Measurements from ENCODE around the gene IDH2.
"Not testable (repeated sequence)": the region's sequence is repeated elsewhere in the genome, so short reads cannot be mapped to it uniquely, and the experiment has no call there.

Gene IDH2

GRCh38 chr15:90114451-90114901 lies 12.2 kb upstream of the IDH2 start:
- no peak for DNase-seq (ENCODE audit: low spot score)

GRCh38 chr15:90113166-90113565 lies 10.9 kb upstream of the IDH2 start:
- no peak for DNase-seq (ENCODE audit: low spot score)

- not testable (repeated sequence) for DNase-seq (ENCODE audit: low spot score)
These were observed 7.0 kb upstream of the IDH2 start for GRCh38 chr15:90109163-90109751.

GRCh38 chr15:90108038-90108437 lies 5.8 kb upstream of the IDH2 start:
- DNase-seq (ENCODE audit: low spot score): not testable (repeated sequence)

GRCh38 chr15:90106522-90107117 lies 4.4 kb upstream of the IDH2 start:
- DNase-seq (ENCODE audit: low spot score): no peak

- no peak for DNase-seq (ENCODE audit: low spot score)
These were observed 3.3 kb upstream of the IDH2 start for GRCh38 chr15:90105521-90105920.

GRCh38 chr15:90104551-90104950 lies 2.3 kb upstream of the IDH2 start:
- no peak for DNase-seq (ENCODE audit: low spot score)

GRCh38 chr15:90103701-90104329 lies 1.5 kb upstream of the IDH2 start:
- DNase-seq (ENCODE audit: low spot score): no peak

GRCh38 chr15:90101130-90101968 lies 919 bp downstream of the IDH2 start:
- peak; percentile 76 for DNase-seq (ENCODE audit: low spot score)

- DNase-seq (ENCODE audit: low spot score): no peak
These were observed 2.1 kb downstream of the IDH2 start for GRCh38 chr15:90099868-90100831.

- no peak for DNase-seq (ENCODE audit: low spot score)
These were observed 3.0 kb downstream of the IDH2 start for GRCh38 chr15:90099072-90099867.

- no peak for DNase-seq (ENCODE audit: low spot score)
These were observed 4.8 kb downstream of the IDH2 start for GRCh38 chr15:90097475-90097874.

GRCh38 chr15:90095521-90095959 lies 6.7 kb downstream of the IDH2 start:
- no peak for DNase-seq (ENCODE audit: low spot score)

- no peak for DNase-seq (ENCODE audit: low spot score)
These were observed 10.9 kb downstream of the IDH2 start for GRCh38 chr15:90091156-90091931.

- no peak for DNase-seq (ENCODE audit: low spot score)
These were observed 11.9 kb downstream of the IDH2 start for GRCh38 chr15:90090226-90090848.

GRCh38 chr15:90087454-90088154 lies 14.7 kb downstream of the IDH2 start:
- no peak for DNase-seq (ENCODE audit: low spot score)

- no peak for DNase-seq (ENCODE audit: low spot score)
These were observed 15.4 kb downstream of the IDH2 start for GRCh38 chr15:90086868-90087268.

- no peak for DNase-seq (ENCODE audit: low spot score)
These were observed 16.7 kb downstream of the IDH2 start for GRCh38 chr15:90085565-90085964.
